Neural cell (in vitro differentiated cells): ENCODE results near the gene RIOK2. TPM values are rescaled to one million over a fixed set of nuclear protein-coding genes. Genes with fewer than 3 reads are reported as not detected.
A peak's percentile ranks its signal among the peaks of the same experiment; 100 is the strongest.

Experiments
- H2AFZ ChIP-seq: fragments of 200-600, 300-800 bp; sonication (generic), shearing (Covaris generic); 2 replicates; pipeline ENCODE4 v1.6.0; 2014; ENCODE audit warnings: low read depth, mild to moderate bottlenecking, antibody characterized with exemption, low read length, moderate library complexity
- H3F3A ChIP-seq: fragments of 200-600 bp; shearing (Covaris generic); 2 replicates; pipeline ENCODE4 v1.6.1; 2016; ENCODE audit warnings: mild to moderate bottlenecking, moderate library complexity, mixed read lengths, antibody characterized with exemption, low read length; ENCODE audit not compliant: insufficient read depth, poor library complexity, severe bottlenecking
- H3K27ac ChIP-seq: fragments of 200-600, 300-800 bp; sonication (generic), shearing (Covaris generic); 2 replicates; pipeline ENCODE4 v1.5.1; 2014; ENCODE audit warnings: mild to moderate bottlenecking, low read length, moderate library complexity
- H3K27me3 ChIP-seq: fragments of 300-800, 200-600 bp; sonication (generic), shearing (Covaris generic); 2 replicates; pipeline ENCODE4 v1.6.0; 2014; ENCODE audit warnings: mild to moderate bottlenecking, low read depth, low read length, moderate library complexity; ENCODE audit not compliant: insufficient read depth
- H3K36me3 ChIP-seq: fragments of 300-800, 200-600 bp; sonication (generic), shearing (Covaris generic); 2 replicates; pipeline ENCODE4 v1.5.1; 2014; ENCODE audit warnings: mild to moderate bottlenecking, antibody characterized with exemption, low read length, moderate library complexity; ENCODE audit not compliant: insufficient read depth
- H3K4me2 ChIP-seq: fragments of 300-800, 200-600 bp; sonication (generic), shearing (Covaris generic); 2 replicates; pipeline ENCODE4 v1.6.0; 2014; ENCODE audit warnings: mild to moderate bottlenecking, low read length
- H3K4me3 ChIP-seq: fragments of 300-800, 200-600 bp; sonication (generic), shearing (Covaris generic); 2 replicates; pipeline ENCODE4 v1.5.1; 2014; ENCODE audit warnings: mild to moderate bottlenecking, low read length, moderate library complexity
- H3K79me2 ChIP-seq: fragments of 200-600 bp; shearing (Covaris generic); replicated peaks from 2 replicates; pipeline ENCODE4 v1.6.0; 2014; ENCODE audit warnings: mild to moderate bottlenecking, low read length, moderate library complexity; ENCODE audit not compliant: insufficient read depth
- H3K9ac ChIP-seq: fragments of 300-800, 200-600 bp; sonication (generic), shearing (Covaris generic); 2 replicates; pipeline ENCODE4 v1.6.1; 2016; ENCODE audit warnings: mild to moderate bottlenecking, low read length, mixed read lengths
- H3K9me2 ChIP-seq: fragments of 200-600 bp; shearing (Covaris generic); 2 replicates; pipeline ENCODE4 v1.6.1; 2016; ENCODE audit warnings: mild to moderate bottlenecking, low read length, mixed read lengths; ENCODE audit not compliant: insufficient read depth
- H3K9me3 ChIP-seq: fragments of 200-600, 300-800 bp; sonication (generic), shearing (Covaris generic); 2 replicates; pipeline ENCODE4 v1.6.1; 2016; ENCODE audit warnings: mild to moderate bottlenecking, mixed run types, low read length, moderate library complexity, mixed read lengths
- H4K20me1 ChIP-seq: fragments of 200-600 bp; shearing (Covaris generic); 2 replicates; pipeline ENCODE4 v1.6.1; 2016; ENCODE audit warnings: mild to moderate bottlenecking, mixed run types; ENCODE audit not compliant: insufficient read depth
- EP300 ChIP-seq: fragments of 450-650 bp; conservative IDR thresholded peaks from 2 replicates; pipeline ENCODE4 v1.6.1; 2014; ENCODE audit warnings: antibody characterized with exemption, mild to moderate bottlenecking, moderate library complexity; ENCODE audit not compliant: poor library complexity, severe bottlenecking
- EZH2 ChIP-seq: fragments of 200-600, 300-800 bp; shearing (Covaris generic), sonication (generic); IDR thresholded peaks from 2 replicates; pipeline ENCODE4 v1.6.1; 2014; ENCODE audit warnings: antibody characterized with exemption, low read length, borderline replicate concordance, mild to moderate bottlenecking; ENCODE audit not compliant: insufficient read depth, poor library complexity, severe bottlenecking
- MXI1 ChIP-seq: fragments of 450-650 bp; conservative IDR thresholded peaks from 2 replicates; pipeline ENCODE4 v1.6.1; 2014; ENCODE audit warnings: antibody characterized with exemption, mild to moderate bottlenecking; ENCODE audit not compliant: poor library complexity, severe bottlenecking
- POLR2AphosphoS5 ChIP-seq: IDR thresholded peaks from 2 replicates; pipeline ENCODE4 v1.6.1; 2012
- RAD21 ChIP-seq: fragments of 450-650 bp; conservative IDR thresholded peaks from 2 replicates; pipeline ENCODE4 v1.6.1; 2014; ENCODE audit warnings: antibody characterized with exemption, mild to moderate bottlenecking, moderate library complexity
- SMC3 ChIP-seq: fragments of 450-650 bp; conservative IDR thresholded peaks from 2 replicates; pipeline ENCODE4 v1.6.1; 2014; ENCODE audit warnings: antibody characterized with exemption, mild to moderate bottlenecking, moderate library complexity; ENCODE audit not compliant: poor library complexity
- TAF1 ChIP-seq: IDR thresholded peaks from 2 replicates; pipeline ENCODE4 v1.6.1; 2012; ENCODE audit warnings: low read depth
- polyA plus RNA-seq: library from polyadenylated mRNA; depleted of rRNA; stranded (reverse); fragments of >200 nt; gene quantifications from 2 replicates; pipeline ENCODE4 v1.2.3, GENCODE V29; 2014
- TF ChIP-seq, protein P1 (sequence below): IDR thresholded peaks from 2 replicates; pipeline ENCODE4 v1.6.1; 2012; ENCODE audit warnings: borderline replicate concordance
- TF ChIP-seq, protein P2 (sequence below): fragments of 450-650 bp; IDR thresholded peaks from 2 replicates; pipeline ENCODE4 v1.5.1; 2014; ENCODE audit warnings: antibody characterized with exemption, mild to moderate bottlenecking, moderate library complexity; ENCODE audit not compliant: poor library complexity, severe bottlenecking

Gene RIOK2
- polyA plus RNA-seq, 1 donor from 2014 or later = 17.4 TPM

DNA sequence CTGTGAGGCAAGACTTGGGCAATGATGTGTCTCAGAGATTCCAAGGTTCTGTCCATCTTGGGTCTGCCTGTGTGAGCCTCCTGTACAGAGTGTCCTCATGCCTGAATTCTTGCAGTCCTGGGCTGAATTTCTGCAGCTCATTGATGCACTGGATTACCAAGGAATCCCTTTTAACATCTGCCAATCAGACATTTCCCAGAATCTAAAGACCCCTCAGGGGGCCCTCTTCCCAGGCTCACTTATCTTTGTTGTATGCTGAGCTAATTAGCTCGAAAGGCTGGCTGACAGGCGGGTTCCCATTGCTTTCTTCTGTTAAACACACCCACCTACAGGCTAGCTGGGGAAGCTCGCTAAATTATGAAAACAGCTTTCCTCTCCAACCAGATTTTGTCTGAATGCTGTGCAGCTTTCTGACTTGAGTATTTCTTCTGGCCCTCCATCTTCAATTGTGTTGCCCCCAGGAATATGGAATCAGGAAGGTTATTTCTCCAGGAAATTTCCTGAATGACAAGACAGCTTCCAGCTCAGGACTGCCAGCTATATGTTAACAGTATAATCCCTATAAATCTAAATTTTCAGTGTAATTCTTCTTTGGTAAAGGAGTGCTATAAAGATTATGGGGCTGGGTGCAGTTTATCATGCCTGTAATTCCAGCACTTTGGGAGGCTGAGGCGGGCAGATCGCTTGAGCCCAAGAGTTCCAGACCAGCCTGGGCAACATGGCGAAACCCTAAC lies 40.4 kb downstream of the RIOK2 start, which contains the start of gene LIX1:
TSS of gene LIX1 (minus strand) at position 91 of the 734 bp plus-strand sequence. CDS start at position 56, 35 bp downstream.
- Histone ChIP-seq H3K9me2 (no peaks in the 10 kb centered on the region), H3K36me3 (no peaks in the 10 kb centered on the region), H3K9ac (peak within 1 kb of the TSS; percentile 10), H4K20me1 (no peaks in the 10 kb centered on the region), H3K79me2 (peaks cover 20% of the 10 kb centered on the region), H3K4me3 (peak within 1 kb of the TSS; percentile 51), H3K4me2 (no peak within 1 kb of the TSS), H3K9me3 (no peaks in the 10 kb centered on the region), H3K27ac (no peak within 1 kb of the TSS), H3K27me3 (no peaks in the 10 kb centered on the region), H2AFZ (no peak within 1 kb of the TSS), H3F3A (no peaks in the 10 kb centered on the region)
- TF ChIP-seq EZH2 = no peak
- peak; percentile 10 for TF ChIP-seq POLR2AphosphoS5
- TF ChIP-seq, protein P1, sequence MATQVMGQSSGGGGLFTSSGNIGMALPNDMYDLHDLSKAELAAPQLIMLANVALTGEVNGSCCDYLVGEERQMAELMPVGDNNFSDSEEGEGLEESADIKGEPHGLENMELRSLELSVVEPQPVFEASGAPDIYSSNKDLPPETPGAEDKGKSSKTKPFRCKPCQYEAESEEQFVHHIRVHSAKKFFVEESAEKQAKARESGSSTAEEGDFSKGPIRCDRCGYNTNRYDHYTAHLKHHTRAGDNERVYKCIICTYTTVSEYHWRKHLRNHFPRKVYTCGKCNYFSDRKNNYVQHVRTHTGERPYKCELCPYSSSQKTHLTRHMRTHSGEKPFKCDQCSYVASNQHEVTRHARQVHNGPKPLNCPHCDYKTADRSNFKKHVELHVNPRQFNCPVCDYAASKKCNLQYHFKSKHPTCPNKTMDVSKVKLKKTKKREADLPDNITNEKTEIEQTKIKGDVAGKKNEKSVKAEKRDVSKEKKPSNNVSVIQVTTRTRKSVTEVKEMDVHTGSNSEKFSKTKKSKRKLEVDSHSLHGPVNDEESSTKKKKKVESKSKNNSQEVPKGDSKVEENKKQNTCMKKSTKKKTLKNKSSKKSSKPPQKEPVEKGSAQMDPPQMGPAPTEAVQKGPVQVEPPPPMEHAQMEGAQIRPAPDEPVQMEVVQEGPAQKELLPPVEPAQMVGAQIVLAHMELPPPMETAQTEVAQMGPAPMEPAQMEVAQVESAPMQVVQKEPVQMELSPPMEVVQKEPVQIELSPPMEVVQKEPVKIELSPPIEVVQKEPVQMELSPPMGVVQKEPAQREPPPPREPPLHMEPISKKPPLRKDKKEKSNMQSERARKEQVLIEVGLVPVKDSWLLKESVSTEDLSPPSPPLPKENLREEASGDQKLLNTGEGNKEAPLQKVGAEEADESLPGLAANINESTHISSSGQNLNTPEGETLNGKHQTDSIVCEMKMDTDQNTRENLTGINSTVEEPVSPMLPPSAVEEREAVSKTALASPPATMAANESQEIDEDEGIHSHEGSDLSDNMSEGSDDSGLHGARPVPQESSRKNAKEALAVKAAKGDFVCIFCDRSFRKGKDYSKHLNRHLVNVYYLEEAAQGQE = peak; percentile 57
- TF ChIP-seq, protein P2, sequence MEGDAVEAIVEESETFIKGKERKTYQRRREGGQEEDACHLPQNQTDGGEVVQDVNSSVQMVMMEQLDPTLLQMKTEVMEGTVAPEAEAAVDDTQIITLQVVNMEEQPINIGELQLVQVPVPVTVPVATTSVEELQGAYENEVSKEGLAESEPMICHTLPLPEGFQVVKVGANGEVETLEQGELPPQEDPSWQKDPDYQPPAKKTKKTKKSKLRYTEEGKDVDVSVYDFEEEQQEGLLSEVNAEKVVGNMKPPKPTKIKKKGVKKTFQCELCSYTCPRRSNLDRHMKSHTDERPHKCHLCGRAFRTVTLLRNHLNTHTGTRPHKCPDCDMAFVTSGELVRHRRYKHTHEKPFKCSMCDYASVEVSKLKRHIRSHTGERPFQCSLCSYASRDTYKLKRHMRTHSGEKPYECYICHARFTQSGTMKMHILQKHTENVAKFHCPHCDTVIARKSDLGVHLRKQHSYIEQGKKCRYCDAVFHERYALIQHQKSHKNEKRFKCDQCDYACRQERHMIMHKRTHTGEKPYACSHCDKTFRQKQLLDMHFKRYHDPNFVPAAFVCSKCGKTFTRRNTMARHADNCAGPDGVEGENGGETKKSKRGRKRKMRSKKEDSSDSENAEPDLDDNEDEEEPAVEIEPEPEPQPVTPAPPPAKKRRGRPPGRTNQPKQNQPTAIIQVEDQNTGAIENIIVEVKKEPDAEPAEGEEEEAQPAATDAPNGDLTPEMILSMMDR = peak; percentile 79
- no peak for TF ChIP-seq TAF1
- no peak for TF ChIP-seq EP300
- TF ChIP-seq SMC3 = peak; percentile 77
- peak; percentile 80 for TF ChIP-seq RAD21
- no peak for TF ChIP-seq MXI1

DNA sequence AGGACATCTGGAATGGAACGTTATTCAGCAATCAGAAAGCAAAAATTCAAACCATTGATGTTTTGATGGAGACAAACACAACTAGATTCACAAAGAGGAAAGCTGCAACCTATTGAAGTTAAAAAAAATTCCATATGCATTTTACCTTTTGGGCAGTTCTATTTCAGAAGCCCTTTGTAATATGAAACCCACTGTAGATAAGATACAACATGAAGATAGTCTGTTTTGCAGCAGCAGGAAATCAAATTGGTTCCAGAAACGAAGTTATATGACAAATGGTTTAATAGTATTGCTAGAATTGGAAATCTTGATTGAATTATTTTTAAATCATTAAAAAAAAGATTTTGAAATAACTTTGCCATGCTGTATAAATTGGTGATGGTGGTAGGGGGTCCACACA lies 41.5 kb downstream of the RIOK2 start:
- no peak overlapping the region for H3K9ac ChIP-seq
- no peak overlapping the region for H3K27ac ChIP-seq
- no peaks in the 10 kb centered on the region for H3K27me3 ChIP-seq
- no peaks in the 10 kb centered on the region for H3K9me2 ChIP-seq
- H4K20me1 ChIP-seq = no peaks in the 10 kb centered on the region
- no peaks in the 10 kb centered on the region for H3K9me3 ChIP-seq
- peaks cover 29% of the 10 kb centered on the region for H3K79me2 ChIP-seq
- H3K4me2 ChIP-seq = no peak overlapping the region
- H2AFZ ChIP-seq = no peak overlapping the region
- H3F3A ChIP-seq = no peaks in the 10 kb centered on the region
- H3K36me3 ChIP-seq = no peaks in the 10 kb centered on the region
- peak overlapping the region; percentile 18 for H3K4me3 ChIP-seq
- TF ChIP-seq, protein P1 = no peak
- TF ChIP-seq SMC3 (no peak), EP300 (no peak), EZH2 (no peak), POLR2AphosphoS5 (no peak), MXI1 (no peak), RAD21 (no peak), TAF1 (no peak)
